ENCODE measurements around the gene CIDEC.
A peak's percentile ranks its signal among the peaks of the same experiment; 100 is the strongest.
"Not testable (repeated sequence)": the region's sequence is repeated elsewhere in the genome, so short reads cannot be mapped to it uniquely, and the experiment has no call there.

CIDEC gene

GRCh38 chr3:9876255-9876654 lies 3.8 kb downstream of the CIDEC start:
- DNase-seq (ENCODE audit: low spot score): not testable (repeated sequence)

- DNase-seq (ENCODE audit: low spot score): no peak
These were observed 4.6 kb downstream of the CIDEC start for GRCh38 chr3:9875448-9875847.

DNA sequence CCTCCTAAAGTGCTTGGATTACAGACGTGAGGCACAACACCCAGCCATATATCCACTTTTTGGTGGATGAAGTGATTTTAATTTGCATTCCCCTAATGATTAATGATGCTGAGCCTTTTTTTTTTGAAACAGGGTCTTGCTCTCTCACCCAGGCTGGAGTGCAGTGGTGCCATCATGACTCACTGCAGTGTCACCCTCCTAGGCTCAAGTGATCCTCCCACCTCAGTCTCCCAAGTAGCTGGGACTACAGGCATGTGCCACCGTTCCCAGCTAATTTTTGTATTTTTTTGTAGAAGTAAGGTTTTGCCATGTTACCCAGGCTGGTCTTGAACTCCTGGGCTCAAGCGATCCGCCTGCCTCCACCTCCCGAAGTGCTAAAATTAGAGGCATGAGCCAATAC lies 8.0 kb downstream of the CIDEC start:
- DNase-seq (ENCODE audit: low spot score): not testable (repeated sequence)

GRCh38 chr3:9870978-9871377 lies 9.1 kb downstream of the CIDEC start:
- no peak for DNase-seq (ENCODE audit: low spot score)

DNA sequence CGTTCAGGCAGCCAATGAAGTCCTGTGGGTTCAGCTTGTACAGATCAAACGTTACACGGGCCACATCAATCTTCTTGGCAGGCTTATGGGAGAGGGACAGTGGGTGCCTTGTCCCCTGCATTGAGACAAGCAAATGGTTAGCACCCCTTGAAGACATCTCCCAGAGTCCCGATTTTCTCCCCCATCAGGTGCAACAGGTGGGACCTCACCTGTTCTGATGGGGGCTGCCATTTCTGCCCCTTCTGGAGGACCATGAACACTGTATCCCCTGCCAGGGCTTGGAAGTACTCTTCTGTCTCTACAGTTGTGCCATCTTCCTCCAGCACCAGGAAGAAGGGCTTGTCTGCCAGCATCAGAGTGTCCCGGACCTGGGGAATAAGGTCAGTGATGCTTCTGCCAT lies 10.1 kb downstream of the CIDEC start:
- DNase-seq (ENCODE audit: low spot score): no peak

DNA sequence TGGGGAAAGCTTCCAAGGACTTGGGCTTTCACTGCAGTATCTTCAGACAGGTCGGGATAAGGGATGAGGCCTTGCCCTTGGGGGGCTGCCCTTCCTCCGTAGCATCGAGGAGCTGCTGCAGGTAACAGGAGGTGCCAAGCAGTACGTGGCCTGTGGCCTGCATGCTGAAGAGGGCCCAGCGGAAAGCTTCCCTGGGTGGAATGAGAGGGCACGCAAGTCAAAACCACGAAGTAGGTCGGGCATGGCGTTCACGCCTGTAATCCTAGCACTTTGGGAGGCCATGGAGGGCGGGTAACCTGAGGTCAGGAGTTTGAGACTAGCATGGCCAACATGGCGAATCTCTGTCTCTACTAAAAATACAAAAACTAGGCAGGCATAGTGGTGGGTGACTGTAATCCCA lies 12.9 kb downstream of the CIDEC start:
- DNase-seq (ENCODE audit: low spot score): no peak

DNA sequence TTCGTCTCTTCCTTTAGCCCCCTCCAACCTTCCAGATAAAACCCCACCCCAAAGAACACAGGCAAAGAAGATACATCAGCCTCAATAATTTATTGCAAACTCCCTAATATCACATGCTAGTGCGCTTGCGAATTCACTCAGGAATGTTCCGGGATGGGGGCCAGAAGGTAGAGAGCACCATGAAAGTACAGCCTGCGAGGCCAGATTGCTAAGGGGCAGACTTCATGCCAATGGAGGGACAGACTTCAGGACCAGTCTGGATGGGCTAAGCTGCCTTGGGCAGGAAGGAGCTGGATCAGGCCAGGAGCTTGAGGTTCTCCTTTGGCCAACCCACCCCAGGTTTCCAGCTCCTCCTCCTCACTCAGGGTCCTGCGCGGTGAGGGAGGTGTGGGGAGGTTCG lies 13.4 kb downstream of the CIDEC start:
- DNase-seq (ENCODE audit: low spot score): no peak

DNA sequence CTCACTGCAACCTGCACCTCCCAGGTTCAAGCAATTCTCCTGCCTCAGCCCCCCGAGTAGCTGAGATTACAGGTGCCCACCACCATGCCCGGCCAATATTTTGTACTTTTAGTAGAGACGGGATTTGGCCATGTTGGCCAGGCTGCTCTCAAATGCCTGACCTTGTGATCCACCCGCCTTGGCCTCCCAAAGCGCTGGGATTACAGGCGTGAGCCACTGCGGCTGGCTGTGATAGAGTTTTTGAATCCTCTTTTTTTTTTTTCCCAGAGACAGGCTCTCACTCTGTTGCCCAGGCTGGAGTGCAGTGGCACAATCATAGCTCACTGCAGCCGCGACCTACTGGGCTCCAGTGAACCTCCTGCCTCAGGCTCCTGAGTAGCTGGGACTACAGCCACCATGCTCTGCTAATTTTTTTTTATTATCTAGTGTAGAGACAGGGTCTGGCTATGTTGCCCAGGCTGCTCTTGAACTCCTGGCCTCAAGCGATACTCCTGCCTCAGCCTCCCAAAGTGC lies 14.9 kb downstream of the CIDEC start:
- not testable (repeated sequence) for DNase-seq (ENCODE audit: low spot score)

GRCh38 chr3:9864200-9864927 lies 15.7 kb downstream of the CIDEC start:
- DNase-seq (ENCODE audit: low spot score): peak; percentile 27

DNA sequence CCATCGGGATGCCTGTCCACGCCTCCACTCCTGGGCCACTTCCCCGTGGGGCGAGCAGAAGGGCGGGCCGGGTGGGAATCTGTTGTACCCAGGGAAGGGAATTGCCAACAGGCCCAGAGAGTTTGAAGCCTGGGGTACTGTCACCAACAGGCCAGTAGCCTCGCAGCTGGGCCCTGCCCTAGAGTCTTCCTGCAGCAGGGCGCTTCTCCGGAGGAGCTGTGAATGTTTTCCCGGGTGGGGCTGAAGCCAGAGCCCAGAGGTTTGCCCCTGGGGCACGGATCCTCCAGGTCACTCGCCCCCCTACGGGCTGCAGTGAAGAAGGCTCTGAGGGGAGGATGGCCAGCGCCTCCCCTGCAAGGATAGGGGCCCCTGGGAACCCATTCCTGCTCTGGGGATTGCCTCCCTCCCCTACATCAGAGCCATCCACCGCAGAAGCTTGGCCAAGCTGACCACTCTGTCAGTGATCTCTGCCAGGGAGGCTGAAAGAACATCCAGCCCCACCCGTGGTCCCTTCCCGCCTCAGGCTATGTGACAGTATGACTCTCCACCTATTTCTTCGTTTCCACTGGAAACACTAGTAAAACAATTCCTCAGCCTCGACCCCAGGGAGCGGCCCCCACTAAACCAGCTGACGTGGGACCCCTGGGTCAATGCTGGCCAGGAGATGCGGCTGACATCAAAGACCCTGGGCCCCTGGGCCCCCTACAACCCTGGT lies 16.8 kb downstream of the CIDEC start:
- DNase-seq (ENCODE audit: low spot score): no peak

- peak; percentile 85 for DNase-seq (ENCODE audit: low spot score)
These were observed 17.5 kb downstream of the CIDEC start for GRCh38 chr3:9862391-9863057.

GRCh38 chr3:9861626-9862130 lies 18.4 kb downstream of the CIDEC start:
- no peak for DNase-seq (ENCODE audit: low spot score)

- DNase-seq (ENCODE audit: low spot score): no peak
These were observed 18.9 kb downstream of the CIDEC start for GRCh38 chr3:9861201-9861600.

GRCh38 chr3:9859530-9860025 lies 20.5 kb downstream of the CIDEC start:
- no peak for DNase-seq (ENCODE audit: low spot score)

DNA sequence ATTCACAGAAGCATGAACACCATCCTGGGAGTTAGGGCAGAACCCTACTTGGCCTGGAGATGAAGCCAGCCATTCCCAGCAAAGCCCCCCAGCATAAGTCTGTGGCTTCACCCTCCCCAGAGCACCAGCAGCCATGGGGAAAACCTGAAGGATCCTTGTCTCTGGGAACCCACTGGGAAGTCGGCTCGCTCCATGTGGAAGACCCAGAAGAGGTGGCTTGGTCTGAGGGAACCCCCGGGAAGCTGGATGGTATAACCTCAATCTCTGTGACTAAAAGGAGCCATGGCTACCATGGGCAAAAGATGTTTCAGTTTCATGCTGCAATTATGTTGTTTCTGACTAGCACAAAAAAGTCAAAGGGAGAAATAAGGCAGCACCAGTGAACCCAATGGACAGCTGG lies 24.5 kb downstream of the CIDEC start:
- no peak for DNase-seq (ENCODE audit: low spot score)

GRCh38 chr3:9854291-9854940 lies 25.6 kb downstream of the CIDEC start:
- not testable (repeated sequence) for DNase-seq (ENCODE audit: low spot score)

DNA sequence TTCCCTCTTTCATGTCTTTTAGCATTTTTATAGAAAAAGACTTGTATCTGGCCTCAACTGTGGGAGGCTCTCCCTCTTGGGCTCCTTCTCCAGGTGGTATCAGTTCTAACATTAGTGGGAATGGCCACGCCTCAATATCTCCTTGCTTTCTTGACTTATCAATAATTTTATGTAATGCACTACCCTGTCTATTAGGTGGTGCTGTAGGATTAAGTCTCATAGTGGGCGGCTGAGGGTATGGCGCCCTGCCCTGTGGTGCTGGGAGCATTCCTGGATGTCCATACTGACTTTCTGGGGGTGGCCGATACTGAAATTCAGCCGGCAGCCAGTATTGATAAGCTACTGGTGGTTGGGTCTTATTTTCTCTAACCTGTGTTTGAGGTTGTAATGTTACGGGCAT lies 27.5 kb downstream of the CIDEC start:
- no peak for DNase-seq (ENCODE audit: low spot score)

GRCh38 chr3:9851926-9852325 lies 28.1 kb downstream of the CIDEC start:
- DNase-seq (ENCODE audit: low spot score): not testable (repeated sequence)

- not testable (repeated sequence) for DNase-seq (ENCODE audit: low spot score)
These were observed 28.7 kb downstream of the CIDEC start for GRCh38 chr3:9851383-9851782.

DNA sequence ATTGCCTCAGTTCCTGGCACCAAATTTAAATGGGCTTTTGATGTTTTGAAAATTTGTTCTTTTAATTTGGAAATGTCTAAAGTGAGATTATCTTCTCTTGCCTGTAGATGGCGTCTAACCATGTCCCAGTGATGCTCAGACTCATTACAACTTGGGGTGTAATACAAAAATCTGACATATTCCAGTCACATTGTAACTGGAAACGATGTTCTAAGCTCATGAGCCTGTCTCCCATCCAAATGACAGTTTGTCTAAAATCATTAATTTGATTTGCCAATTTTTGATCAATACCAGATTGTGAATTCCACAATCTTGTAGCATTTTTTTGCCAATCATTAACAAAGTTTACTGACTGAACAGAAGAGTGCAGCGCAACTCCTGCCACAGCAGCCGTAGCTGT lies 31.2 kb downstream of the CIDEC start:
- DNase-seq (ENCODE audit: low spot score): not testable (repeated sequence)

DNA sequence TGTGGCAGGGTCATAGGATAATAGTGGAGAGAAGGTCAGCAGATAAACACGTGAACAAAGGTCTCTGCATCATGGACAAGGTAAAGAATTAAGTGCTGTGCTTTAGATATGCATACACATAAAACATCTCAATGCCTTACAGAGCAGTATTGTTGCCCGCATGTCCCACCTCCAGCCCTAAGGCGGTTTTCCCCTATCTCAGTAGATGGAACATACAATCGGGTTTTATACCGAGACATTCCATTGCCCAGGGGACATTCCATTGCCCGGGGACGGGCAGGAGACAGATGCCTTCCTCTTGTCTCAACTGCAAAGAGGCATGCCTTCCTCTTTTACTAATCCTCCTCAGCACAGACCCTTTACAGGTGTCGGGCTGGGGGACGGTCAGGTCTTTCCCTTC lies 32.2 kb downstream of the CIDEC start:
- not testable (repeated sequence) for DNase-seq (ENCODE audit: low spot score)

DNA sequence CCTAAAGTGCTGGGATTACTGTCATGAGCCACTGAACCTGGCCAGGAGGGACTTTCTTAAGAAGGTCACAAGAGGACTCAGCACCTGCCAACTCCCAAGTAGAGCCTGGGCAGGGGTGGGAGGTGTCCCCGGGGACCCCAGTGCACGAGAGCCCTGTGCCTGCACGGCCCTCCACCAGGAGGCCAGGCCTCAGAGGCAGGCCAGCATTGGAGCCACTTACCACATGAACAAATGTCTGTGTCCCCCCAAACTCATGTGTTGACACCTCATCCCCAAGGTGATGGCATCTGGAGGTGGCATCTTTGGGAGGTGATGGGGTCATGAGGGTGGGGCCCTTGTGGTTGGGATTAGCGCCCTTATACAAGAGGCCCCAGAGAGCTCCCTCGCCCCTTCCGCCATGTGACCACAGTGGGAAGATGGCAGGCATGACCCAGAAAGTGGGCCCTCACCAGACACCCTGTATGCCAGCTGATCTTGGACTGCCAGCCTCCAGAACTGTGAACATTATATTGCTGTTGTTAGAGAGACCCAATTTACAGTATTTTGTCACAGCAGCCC lies 33.0 kb downstream of the CIDEC start:
- DNase-seq (ENCODE audit: low spot score): no peak

Data from AG20443 (cell line).